Measurements from ENCODE around the gene SYT9. TPM values are rescaled to one million over a fixed set of nuclear protein-coding genes. Genes with fewer than 3 reads are reported as not detected.

Gene SYT9
- polyA plus RNA-seq, 3 donors, result not detected

DNA sequence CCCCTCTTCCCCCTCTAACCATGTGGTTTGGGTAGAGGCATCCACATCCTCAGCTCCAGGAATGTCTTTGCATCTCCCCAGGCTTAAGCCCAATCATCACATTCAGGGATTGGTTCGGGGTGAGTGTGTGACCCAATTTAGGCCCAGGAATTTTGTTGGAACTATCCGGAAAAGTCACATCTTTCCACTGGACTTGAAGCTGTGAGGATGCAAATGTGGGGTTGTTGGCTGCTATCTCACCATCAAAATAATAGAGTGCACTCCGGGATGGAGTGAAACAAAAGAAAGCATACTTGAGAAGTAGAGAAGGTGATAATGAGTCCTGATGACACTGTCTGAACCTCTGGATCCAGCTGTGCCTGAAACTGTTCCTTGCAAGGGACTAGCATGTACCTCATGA lies 199.8 kb downstream of the SYT9 start:
- H3K4me3 ChIP-seq (replicated peaks in 1 of 3; ENCODE audit: low read depth in 2 of 3, low read length in 3 of 3), result no peak overlapping the region
- no CpG with 5 or more reads among the region's 3 CpGs for whole genome bisulfite sequencing (ENCODE audit: insufficient coverage)
- H3K27ac Mint-ChIP-seq, result no peak overlapping the region
- H3K9ac ChIP-seq (ENCODE audit: insufficient read depth, low read length, poor library complexity, severe bottlenecking), result no peak overlapping the region
- peaks cover 6 to 7% of the 10 kb centered on the region in 2 donors for H3K4me1 ChIP-seq (ENCODE audit: control insufficient read depth in 1 of 2, insufficient read depth in 2 of 2, low read length in 2 of 2)
- no peaks in the 10 kb centered on the region for H4K20me1 ChIP-seq (ENCODE audit: insufficient read depth, low read length)
- H3K9me3 Mint-ChIP-seq, result no peaks in the 10 kb centered on the region
- H3K36me3 ChIP-seq (replicated peaks in 1 of 2; ENCODE audit: control insufficient read depth in 1 of 2, insufficient read depth in 2 of 2, low read length in 2 of 2), result no peaks in the 10 kb centered on the region
- intact Hi-C loops (cut with micrococcal nuclease), result no loop called here
- H3K36me3 Mint-ChIP-seq, result no peaks in the 10 kb centered on the region
- no peak overlapping the region for H3K4me2 ChIP-seq (replicated peaks; ENCODE audit: extremely low read depth, low read length, poor library complexity, severe bottlenecking)
- DNase-seq, result no peak
- no peak overlapping the region for H3K4me3 Mint-ChIP-seq
- peaks cover 7% of the 10 kb centered on the region for H3K4me1 Mint-ChIP-seq
- no peak overlapping the region for H3K27ac ChIP-seq (ENCODE audit: low read depth in 1 of 2, low read length in 2 of 2)
- H3K27me3 ChIP-seq (ENCODE audit: control insufficient read depth in 2 of 2, insufficient read depth in 2 of 2, low read length in 2 of 2), result no peaks in the 10 kb centered on the region
- peaks cover 0 to 4% (median 1%) of the 10 kb centered on the region in 3 donors for H3K27me3 Mint-ChIP-seq (ENCODE audit: low read depth in 3 of 3)
- H2AFZ ChIP-seq (ENCODE audit: insufficient read depth, low read depth, low read length, poor library complexity, severe bottlenecking), result no peak overlapping the region
- H3K9me3 ChIP-seq (replicated peaks in 1 of 2; ENCODE audit: control insufficient read depth in 1 of 2, insufficient read depth in 1 of 2, low read length in 2 of 2), result no peaks in the 10 kb centered on the region
- H3K79me2 ChIP-seq (ENCODE audit: insufficient read depth, low read length), result no peaks in the 10 kb centered on the region
- TF ChIP-seq CTCF (IDR thresholded peaks at IDR 0.05), result no peak

DNA sequence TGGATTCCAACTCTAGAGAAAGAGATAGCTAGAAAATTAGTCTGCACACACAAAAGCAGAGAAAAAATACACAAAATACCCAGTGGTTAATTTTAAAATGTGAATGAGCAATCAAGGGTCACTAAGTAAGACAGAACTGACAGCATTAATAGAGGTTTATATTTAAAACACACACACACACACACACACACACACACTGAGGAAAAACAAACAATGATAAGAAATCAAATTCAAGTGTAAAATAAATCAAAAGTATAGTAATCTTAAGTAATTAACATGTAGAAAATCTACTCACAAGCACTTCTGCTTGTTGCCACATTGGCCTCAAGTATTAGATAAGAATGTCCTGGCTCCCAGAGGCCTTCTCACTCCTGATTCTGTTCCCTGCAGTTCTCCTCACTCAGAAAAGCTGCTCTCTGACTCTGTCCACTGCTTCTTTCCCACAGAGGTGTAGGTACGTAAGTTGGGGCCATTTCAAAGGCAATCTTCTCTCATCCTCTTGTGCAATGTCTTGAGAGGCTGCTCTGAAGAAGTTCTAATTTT lies 200.3 kb downstream of the SYT9 start:
- intact Hi-C loops (cut with micrococcal nuclease), result no loop called here
- Mint-ChIP-seq H3K9me3 (no peaks in the 10 kb centered on the region), H3K4me3 (no peak overlapping the region), H3K27me3 (ENCODE audit: low read depth in 3 of 3) (peaks cover 1 to 4% (median 2%) of the 10 kb centered on the region in 3 donors), H3K27ac (no peak overlapping the region), H3K4me1 (peaks cover 7% of the 10 kb centered on the region), H3K36me3 (no peaks in the 10 kb centered on the region)
- no peak overlapping the region for H3K4me2 ChIP-seq (replicated peaks; ENCODE audit: extremely low read depth, low read length, poor library complexity, severe bottlenecking)
- H3K9me3 ChIP-seq (replicated peaks in 1 of 2; ENCODE audit: control insufficient read depth in 1 of 2, insufficient read depth in 1 of 2, low read length in 2 of 2), result no peaks in the 10 kb centered on the region
- WGBS (ENCODE audit: insufficient coverage), result no CpG with 5 or more reads among the region's 1 CpG
- no peak overlapping the region for H3K9ac ChIP-seq (ENCODE audit: insufficient read depth, low read length, poor library complexity, severe bottlenecking)
- H3K27me3 ChIP-seq (ENCODE audit: control insufficient read depth in 2 of 2, insufficient read depth in 2 of 2, low read length in 2 of 2), result no peaks in the 10 kb centered on the region
- peaks cover 6 to 7% of the 10 kb centered on the region in 2 donors for H3K4me1 ChIP-seq (ENCODE audit: control insufficient read depth in 1 of 2, insufficient read depth in 2 of 2, low read length in 2 of 2)
- H2AFZ ChIP-seq (ENCODE audit: insufficient read depth, low read depth, low read length, poor library complexity, severe bottlenecking), result no peak overlapping the region
- no peaks in the 10 kb centered on the region for H3K79me2 ChIP-seq (ENCODE audit: insufficient read depth, low read length)
- no peak overlapping the region for H3K27ac ChIP-seq (ENCODE audit: low read depth in 1 of 2, low read length in 2 of 2)
- H4K20me1 ChIP-seq (ENCODE audit: insufficient read depth, low read length), result no peaks in the 10 kb centered on the region
- TF ChIP-seq CTCF (IDR thresholded peaks at IDR 0.05), result no peak
- H3K36me3 ChIP-seq (replicated peaks in 1 of 2; ENCODE audit: control insufficient read depth in 1 of 2, insufficient read depth in 2 of 2, low read length in 2 of 2), result no peaks in the 10 kb centered on the region
- no peak overlapping the region for H3K4me3 ChIP-seq (replicated peaks in 1 of 3; ENCODE audit: low read depth in 2 of 3, low read length in 3 of 3)
- DNase-seq, result no peak
